H1 (cell line): ENCODE measurements around the gene KCNMA1. TPM values are rescaled to one million over a fixed set of nuclear protein-coding genes. Genes with fewer than 3 reads are reported as not detected.

Source experiments
- CHD2 ChIP-seq: IDR thresholded peaks from 2 replicates; pipeline ENCODE4 v1.6.1; 2012; ENCODE audit warnings: low read length, improper control_type of control experiment
- CTBP2 ChIP-seq: IDR thresholded peaks from 2 replicates; pipeline ENCODE4 v1.7.0; 2011; ENCODE audit warnings: borderline replicate concordance, mild to moderate bottlenecking, moderate library complexity, mixed read lengths, low read length; ENCODE audit not compliant: insufficient read depth, insufficient read length
- JUND ChIP-seq: IDR thresholded peaks from 2 replicates; pipeline ENCODE4 v1.6.1; 2011; ENCODE audit warnings: mild to moderate bottlenecking, improper control_type of control experiment, low read length
- PHF8 ChIP-seq: fragments of 200-600 bp; sonication (generic); conservative IDR thresholded peaks from 2 replicates; pipeline ENCODE4 v1.7.1; 2012; ENCODE audit warnings: low read depth, mild to moderate bottlenecking, inconsistent platforms, low read length, moderate library complexity
- POLR2AphosphoS5 ChIP-seq: IDR thresholded peaks from 2 replicates; pipeline ENCODE4 v1.6.1; 2011; ENCODE audit warnings: low read depth, low read length
- SP2 ChIP-seq: IDR thresholded peaks from 2 replicates; pipeline ENCODE4 v1.6.1; 2012; ENCODE audit warnings: mild to moderate bottlenecking, low read length, inconsistent platforms
- SUZ12 ChIP-seq: fragments of 200-600 bp; sonication (generic); IDR thresholded peaks from 2 replicates; pipeline ENCODE4 v1.6.1; 2012; ENCODE audit warnings: mild to moderate bottlenecking, inconsistent platforms, low read length, moderate library complexity, mixed read lengths
- TBP ChIP-seq: IDR thresholded peaks from 2 replicates; pipeline ENCODE4 v1.6.1; 2011; ENCODE audit warnings: low read depth, low read length, improper control_type of control experiment
- polyA plus RNA-seq, 7 experiments: library from polyadenylated mRNA; depleted of rRNA in 3 of 7; stranded (reverse) in 5 of 7; unstranded in 2 of 7; fragments of >200 nt in 5 of 7; fragments of 200-250 nt in 2 of 7; gene quantifications; 1 replicate in 5 of 7; 2 replicates in 1 of 7; 4 replicates in 1 of 7; pipeline versions ENCODE4 v1.2.1 to v1.2.3, GENCODE V29; 2011 to 2013; ENCODE audit warnings: missing spikeins in 2 of 7, mixed read lengths in 2 of 7
- total RNA-seq: library from RNA; stranded (reverse); fragmentation: NEBNext Ultra II Directional; extraction: Animal tissue kit (Norgen Biotek cat#: 25700); gene quantifications from 2 replicates; pipeline ENCODE4 v1.2.1, GENCODE V29; 2021

The KCNMA1 gene
- total and polyA plus RNA-seq, 2 of the 8 experiments (the other 6 are each of a cell fraction or from before 2014, with no cell fraction given), result 10.2 to 11.1 TPM

DNA sequence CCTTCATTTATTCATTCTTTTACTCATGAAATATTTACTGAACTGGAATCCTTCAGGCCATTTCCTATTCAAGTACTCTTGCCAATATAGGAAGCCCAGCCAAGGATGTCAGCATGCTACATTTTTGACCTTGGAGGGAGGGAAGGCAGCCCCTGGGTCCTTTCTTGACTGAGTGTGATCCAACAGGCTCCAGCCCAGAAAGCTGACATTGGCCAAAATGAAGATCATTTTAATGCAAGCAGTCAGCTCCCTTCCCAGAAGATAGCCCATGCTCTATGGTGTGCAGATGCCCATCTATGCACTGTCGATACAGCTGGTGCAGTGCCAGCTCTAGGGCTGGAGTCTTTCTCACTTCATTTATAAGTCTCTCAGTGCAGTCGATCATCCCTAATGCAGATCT, 646.0 kb downstream of the KCNMA1 start (continued):
- TF ChIP-seq POLR2AphosphoS5, result no peak
- no peak for TF ChIP-seq TBP
- no peak for TF ChIP-seq SUZ12
- no peak for TF ChIP-seq JUND
- TF ChIP-seq PHF8, result no peak
- no peak for TF ChIP-seq SP2
- no peak for TF ChIP-seq CTBP2
- TF ChIP-seq CHD2, result no peak
- TF ChIP-seq, all 59 proteins: peak for 0
